Measurements from ENCODE around the gene AATK.

GRCh38 chr17:81096741-81097133 lies 69.3 kb downstream of the AATK start:
- TF ChIP-seq, protein P1, sequence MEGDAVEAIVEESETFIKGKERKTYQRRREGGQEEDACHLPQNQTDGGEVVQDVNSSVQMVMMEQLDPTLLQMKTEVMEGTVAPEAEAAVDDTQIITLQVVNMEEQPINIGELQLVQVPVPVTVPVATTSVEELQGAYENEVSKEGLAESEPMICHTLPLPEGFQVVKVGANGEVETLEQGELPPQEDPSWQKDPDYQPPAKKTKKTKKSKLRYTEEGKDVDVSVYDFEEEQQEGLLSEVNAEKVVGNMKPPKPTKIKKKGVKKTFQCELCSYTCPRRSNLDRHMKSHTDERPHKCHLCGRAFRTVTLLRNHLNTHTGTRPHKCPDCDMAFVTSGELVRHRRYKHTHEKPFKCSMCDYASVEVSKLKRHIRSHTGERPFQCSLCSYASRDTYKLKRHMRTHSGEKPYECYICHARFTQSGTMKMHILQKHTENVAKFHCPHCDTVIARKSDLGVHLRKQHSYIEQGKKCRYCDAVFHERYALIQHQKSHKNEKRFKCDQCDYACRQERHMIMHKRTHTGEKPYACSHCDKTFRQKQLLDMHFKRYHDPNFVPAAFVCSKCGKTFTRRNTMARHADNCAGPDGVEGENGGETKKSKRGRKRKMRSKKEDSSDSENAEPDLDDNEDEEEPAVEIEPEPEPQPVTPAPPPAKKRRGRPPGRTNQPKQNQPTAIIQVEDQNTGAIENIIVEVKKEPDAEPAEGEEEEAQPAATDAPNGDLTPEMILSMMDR (IDR thresholded peaks at IDR 0.05; ENCODE audit: insufficient read depth, low read length): no peak
- TF ChIP-seq, protein P2, sequence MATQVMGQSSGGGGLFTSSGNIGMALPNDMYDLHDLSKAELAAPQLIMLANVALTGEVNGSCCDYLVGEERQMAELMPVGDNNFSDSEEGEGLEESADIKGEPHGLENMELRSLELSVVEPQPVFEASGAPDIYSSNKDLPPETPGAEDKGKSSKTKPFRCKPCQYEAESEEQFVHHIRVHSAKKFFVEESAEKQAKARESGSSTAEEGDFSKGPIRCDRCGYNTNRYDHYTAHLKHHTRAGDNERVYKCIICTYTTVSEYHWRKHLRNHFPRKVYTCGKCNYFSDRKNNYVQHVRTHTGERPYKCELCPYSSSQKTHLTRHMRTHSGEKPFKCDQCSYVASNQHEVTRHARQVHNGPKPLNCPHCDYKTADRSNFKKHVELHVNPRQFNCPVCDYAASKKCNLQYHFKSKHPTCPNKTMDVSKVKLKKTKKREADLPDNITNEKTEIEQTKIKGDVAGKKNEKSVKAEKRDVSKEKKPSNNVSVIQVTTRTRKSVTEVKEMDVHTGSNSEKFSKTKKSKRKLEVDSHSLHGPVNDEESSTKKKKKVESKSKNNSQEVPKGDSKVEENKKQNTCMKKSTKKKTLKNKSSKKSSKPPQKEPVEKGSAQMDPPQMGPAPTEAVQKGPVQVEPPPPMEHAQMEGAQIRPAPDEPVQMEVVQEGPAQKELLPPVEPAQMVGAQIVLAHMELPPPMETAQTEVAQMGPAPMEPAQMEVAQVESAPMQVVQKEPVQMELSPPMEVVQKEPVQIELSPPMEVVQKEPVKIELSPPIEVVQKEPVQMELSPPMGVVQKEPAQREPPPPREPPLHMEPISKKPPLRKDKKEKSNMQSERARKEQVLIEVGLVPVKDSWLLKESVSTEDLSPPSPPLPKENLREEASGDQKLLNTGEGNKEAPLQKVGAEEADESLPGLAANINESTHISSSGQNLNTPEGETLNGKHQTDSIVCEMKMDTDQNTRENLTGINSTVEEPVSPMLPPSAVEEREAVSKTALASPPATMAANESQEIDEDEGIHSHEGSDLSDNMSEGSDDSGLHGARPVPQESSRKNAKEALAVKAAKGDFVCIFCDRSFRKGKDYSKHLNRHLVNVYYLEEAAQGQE (IDR thresholded peaks at IDR 0.05; ENCODE audit: insufficient replicate concordance, low read depth): no peak
- no peak for TF ChIP-seq POLR2AphosphoS5 (IDR thresholded peaks at IDR 0.05; ENCODE audit: low read depth)
- TF ChIP-seq GABPA (IDR thresholded peaks at IDR 0.05; ENCODE audit: low read depth): no peak
